ENCODE results near the gene KCNAB2. TPM values are rescaled to one million over a fixed set of nuclear protein-coding genes. Genes with fewer than 3 reads are reported as not detected.

Gene KCNAB2
- polyA plus RNA-seq, 1 of the 3 experiments (the other 2 are of a cell fraction), result 7.6 TPM

- no peak for DNase-seq
- CTCF ChIA-PET, result interaction anchor here (1.7 kb wide), 1 partner anchor 22 kb away, joined by 4 read pairs; no protein-coding TSS in a partner anchor
- TF ChIP-seq CTCF (IDR thresholded peaks at IDR 0.05) (no peak), POLR2AphosphoS5 (IDR thresholded peaks at IDR 0.05; ENCODE audit: low read depth, low read length) (no peak), RXRA (IDR thresholded peaks at IDR 0.05; ENCODE audit: borderline replicate concordance, low read depth) (no peak), FOXM1 (IDR thresholded peaks at IDR 0.05; ENCODE audit: low read depth) (no peak), TEAD4 (IDR thresholded peaks at IDR 0.05; ENCODE audit: borderline replicate concordance, insufficient read depth) (no peak), FOXJ3 (CRISPR knock-in tag; IDR thresholded peaks at IDR 0.05) (no peak), TAF1 (IDR thresholded peaks at IDR 0.05; ENCODE audit: borderline replicate concordance, low read depth, low read length) (no peak), JUND (IDR thresholded peaks at IDR 0.05) (no peak), ZBTB33 (IDR thresholded peaks at IDR 0.05; ENCODE audit: borderline replicate concordance, low read depth) (no peak), SMC3 (IDR thresholded peaks at IDR 0.05; ENCODE audit: low read depth, low read length) (no peak), GABPA (IDR thresholded peaks at IDR 0.05; ENCODE audit: low read depth) (no peak), USF1 (IDR thresholded peaks at IDR 0.05; ENCODE audit: borderline replicate concordance, low read depth) (no peak), ELF1 (IDR thresholded peaks at IDR 0.05) (no peak), NRF1 (IDR thresholded peaks at IDR 0.05; ENCODE audit: low read depth, low read length) (no peak), YY1 (IDR thresholded peaks at IDR 0.05; ENCODE audit: low read depth) (no peak), CHD2 (IDR thresholded peaks at IDR 0.05; ENCODE audit: low read length, partially characterized antibody) (no peak), RAD21 (IDR thresholded peaks at IDR 0.05; ENCODE audit: low read length) (no peak), EP300 (IDR thresholded peaks at IDR 0.05; ENCODE audit: borderline replicate concordance in 1 of 2, low read depth in 1 of 2, low read length in 1 of 2) (no peak), MEF2A (IDR thresholded peaks at IDR 0.05; ENCODE audit: borderline replicate concordance, low read depth) (no peak)
- TF ChIP-seq, protein P1, sequence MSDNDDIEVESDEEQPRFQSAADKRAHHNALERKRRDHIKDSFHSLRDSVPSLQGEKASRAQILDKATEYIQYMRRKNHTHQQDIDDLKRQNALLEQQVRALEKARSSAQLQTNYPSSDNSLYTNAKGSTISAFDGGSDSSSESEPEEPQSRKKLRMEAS (IDR thresholded peaks at IDR 0.05; ENCODE audit: low read depth), result no peak
Measured at GRCh38 chr1:6012529-6013318, 33.0 kb upstream of the KCNAB2 start.

More at GRCh38 chr1:6012529-6013318, 33.0 kb upstream of the KCNAB2 start:
- WGBS (ENCODE audit: low lambda C conversion rate), result 84% methylated on average over 11 of the region's 17 CpGs
- POLR2A ChIA-PET, result no interaction called here
- H3K9me2 ChIP-seq, result no peaks in the 10 kb centered on the region
- no peaks in the 10 kb centered on the region for H3K9me3 ChIP-seq
- no peak overlapping the region for H2AFZ ChIP-seq (ENCODE audit: low read depth)
- H3K27ac ChIP-seq (ENCODE audit: low read depth in 2 of 2, low read length in 1 of 2), result no peak overlapping the region
- no peak overlapping the region for H3K4me2 ChIP-seq
- H3K4me1 ChIP-seq (ENCODE audit: control insufficient read depth in 1 of 2, insufficient read depth in 2 of 2, low read depth in 1 of 2, low read length in 1 of 2), result no peaks in the 10 kb centered on the region
- no peaks in the 10 kb centered on the region for H3F3A ChIP-seq (replicated peaks; ENCODE audit: insufficient read depth)
- no peaks in the 10 kb centered on the region for H3K36me3 ChIP-seq (replicated peaks in 1 of 2; ENCODE audit: control insufficient read depth in 1 of 2, insufficient read depth in 2 of 2, low read length in 1 of 2)
- H3K79me2 ChIP-seq (ENCODE audit: insufficient read depth), result no peaks in the 10 kb centered on the region
- H4K20me1 ChIP-seq (ENCODE audit: insufficient read depth), result no peaks in the 10 kb centered on the region
- no peaks in the 10 kb centered on the region for H3K27me3 ChIP-seq (ENCODE audit: insufficient read depth)
- no peak overlapping the region for H3K4me3 ChIP-seq (ENCODE audit: low read depth in 2 of 2, low read length in 1 of 2)
- no peak overlapping the region for H3K9ac ChIP-seq
